Adrenal gland (tissue), 5 donors: ENCODE measurements around the gene SLC15A3.

Experiments used
- CTCF ChIP-seq, 6 experiments: fragments of 450-650 bp in 4 of 6; fragments of 200-600 bp in 2 of 6; sonication (generic) in 1 of 6; IDR thresholded peaks; 1 replicate in 5 of 6; 2 replicates in 1 of 6; pipeline versions ENCODE4 v1.5.1 to v1.8.0; 2016 to 2021; ENCODE audit warnings: antibody characterized with exemption in 6 of 6, mild to moderate bottlenecking in 2 of 6, moderate library complexity in 1 of 6
- POLR2A ChIP-seq, 2 donors: fragments of 450-650 bp; IDR thresholded peaks; one replicate each; pipeline ENCODE4 v1.6.1; 2017; ENCODE audit warnings: antibody characterized with exemption in 2 of 2, mild to moderate bottlenecking in 2 of 2, moderate library complexity in 1 of 2
- donor health status: DM: no; HTN: no; CAD: no.

- TF ChIP-seq CTCF (IDR thresholded peaks at IDR 0.05), result no peak
- no peak for TF ChIP-seq POLR2A (IDR thresholded peaks at IDR 0.05)
Measured at GRCh38 chr11:60916669-60917206, 35.2 kb downstream of the SLC15A3 start.
